Coronary artery (tissue), 2 donors: ENCODE measurements around the gene SLC20A1.
A peak's percentile ranks its signal among the peaks of the same experiment; 100 is the strongest.

Experiments used
- DNase-seq: peaks from one replicate; pipeline ENCODE4 v3.0.0-alpha.2; 2017; ENCODE audit warnings: low spot score
- H3K27ac ChIP-seq, 2 donors: fragments of 200-600 bp; sonication (generic); one replicate each; pipeline ENCODE4 v1.5.1; 2016 to 2019
- H3K4me3 ChIP-seq: fragments of 200-600 bp; sonication (generic); 2 replicates; pipeline ENCODE4 v1.5.1; 2016; ENCODE audit warnings: mild to moderate bottlenecking, moderate library complexity
- CTCF ChIP-seq: fragments of 200-600 bp; sonication (generic); IDR thresholded peaks from one replicate; pipeline ENCODE4 v1.5.1; 2019; ENCODE audit warnings: antibody characterized with exemption

The SLC20A1 gene

GRCh38 chr2:112618383-112618782 is 27.4 kb upstream of the SLC20A1 start:
- Histone ChIP-seq H3K27ac (no peak overlapping the region), H3K4me3 (no peak overlapping the region)
- no peak for TF ChIP-seq CTCF
- DNase-seq = no peak

GRCh38 chr2:112621790-112622527 is 23.8 kb upstream of the SLC20A1 start:
- Histone ChIP-seq H3K4me3 (no peak overlapping the region), H3K27ac (peak overlapping the region in 1 of 2 donors; percentile 48)
- no peak for DNase-seq
- no peak for TF ChIP-seq CTCF

- no peak for DNase-seq
- no peak for TF ChIP-seq CTCF
- Histone ChIP-seq H3K4me3 (no peak overlapping the region), H3K27ac (peak overlapping the region in 1 of 2 donors; percentile 48)
Measured at GRCh38 chr2:112622528-112622849, 23.2 kb upstream of the SLC20A1 start.

GRCh38 chr2:112623913-112624777 is 21.6 kb upstream of the SLC20A1 start:
- no peak for TF ChIP-seq CTCF
- no peak for DNase-seq
- no peak overlapping the region for H3K4me3 ChIP-seq
- no peak overlapping the region for H3K27ac ChIP-seq

- H3K27ac ChIP-seq = peak overlapping the region in 1 of 2 donors; percentile 80
- no peak overlapping the region for H3K4me3 ChIP-seq
- no peak for DNase-seq
- no peak for TF ChIP-seq CTCF
Measured at GRCh38 chr2:112625474-112626114, 20.1 kb upstream of the SLC20A1 start.

- TF ChIP-seq CTCF = peak; percentile 50
- DNase-seq = peak; percentile 78
- peak overlapping the region; percentile 58 for H3K4me3 ChIP-seq
- H3K27ac ChIP-seq = peak overlapping the region; percentile 14 to 80
Measured at GRCh38 chr2:112626604-112627059, 19.1 kb upstream of the SLC20A1 start.
